Measurements from ENCODE around the gene ESR1.

DNA sequence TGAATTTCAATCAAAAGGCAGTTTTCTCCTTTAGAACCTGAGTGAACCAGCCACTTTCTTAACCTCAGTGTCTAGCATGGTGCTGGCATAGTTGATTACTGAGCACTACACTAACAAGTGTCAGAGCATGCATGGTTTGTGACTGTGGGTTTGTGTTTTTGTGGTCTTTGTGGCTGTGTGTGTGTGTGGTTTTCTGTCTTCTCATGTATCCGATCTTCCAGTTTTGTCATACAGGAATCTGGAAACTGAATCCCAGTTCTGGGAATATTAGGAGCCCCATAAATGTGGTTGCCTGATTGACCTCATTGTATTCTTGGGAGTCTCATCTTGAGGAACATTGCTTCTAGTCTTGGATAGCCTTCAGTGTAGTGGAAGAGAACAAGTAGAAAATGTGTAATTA lies 73.7 kb downstream of the ESR1 start:
- TF ChIP-seq, protein P1, sequence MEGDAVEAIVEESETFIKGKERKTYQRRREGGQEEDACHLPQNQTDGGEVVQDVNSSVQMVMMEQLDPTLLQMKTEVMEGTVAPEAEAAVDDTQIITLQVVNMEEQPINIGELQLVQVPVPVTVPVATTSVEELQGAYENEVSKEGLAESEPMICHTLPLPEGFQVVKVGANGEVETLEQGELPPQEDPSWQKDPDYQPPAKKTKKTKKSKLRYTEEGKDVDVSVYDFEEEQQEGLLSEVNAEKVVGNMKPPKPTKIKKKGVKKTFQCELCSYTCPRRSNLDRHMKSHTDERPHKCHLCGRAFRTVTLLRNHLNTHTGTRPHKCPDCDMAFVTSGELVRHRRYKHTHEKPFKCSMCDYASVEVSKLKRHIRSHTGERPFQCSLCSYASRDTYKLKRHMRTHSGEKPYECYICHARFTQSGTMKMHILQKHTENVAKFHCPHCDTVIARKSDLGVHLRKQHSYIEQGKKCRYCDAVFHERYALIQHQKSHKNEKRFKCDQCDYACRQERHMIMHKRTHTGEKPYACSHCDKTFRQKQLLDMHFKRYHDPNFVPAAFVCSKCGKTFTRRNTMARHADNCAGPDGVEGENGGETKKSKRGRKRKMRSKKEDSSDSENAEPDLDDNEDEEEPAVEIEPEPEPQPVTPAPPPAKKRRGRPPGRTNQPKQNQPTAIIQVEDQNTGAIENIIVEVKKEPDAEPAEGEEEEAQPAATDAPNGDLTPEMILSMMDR (IDR thresholded peaks at IDR 0.05): no peak
- TF ChIP-seq POLR2A (IDR thresholded peaks at IDR 0.05): no peak
